K562 (cell line): ENCODE data around the gene DPT. TPM values are rescaled to one million over a fixed set of nuclear protein-coding genes. Genes with fewer than 3 reads are reported as not detected.

ENCODE experiments used
- ATAC-seq: fragments of 200-7000 bp; cut with Tn5 transposase; 3 replicates; pipeline ENCODE4 v1.9.1; 2020; ENCODE audit warnings: moderate library complexity
- BruUV-seq: library from RNA; stranded (reverse); fragments of 400-500 nt; replicated peaks from 2 replicates; lab custom pipeline; 2021; lab: Mats Ljungman, UMichigan
- CTCF ChIA-PET: fragments of 300-600 bp; formaldehyde crosslinking; extraction: SDS; loops from one replicate; lab custom pipeline; 2021; ENCODE audit warnings: low intra/inter-chr PET ratio; lab: Yijun Ruan, JAX
- POLR2A ChIA-PET: fragments of 300-600, 350-650 bp; sonication (Branson Sonifier 250); formaldehyde crosslinking; extraction: SDS; loops from one replicate; lab custom pipeline; 2021; ENCODE audit warnings: antibody characterized with exemption, inconsistent platforms; lab: Yijun Ruan, JAX
- DNase-seq, 4 experiments: peaks; one replicate each; pipeline versions ENCODE4 v3.0.0 to v3.0.0-alpha.2; 2011 to 2018; ENCODE audit warnings: low spot score in 3 of 4, mixed read lengths in 3 of 4; ENCODE audit errors: extremely low read depth in 1 of 4
- FAIRE-seq: peaks from 2 replicates; lab custom pipeline; 2011; peaks lifted over from hg19 to GRCh38; lab: Jason Lieb, UNC
- H2AFZ ChIP-seq: 2 replicates; pipeline ENCODE4 v1.6.0; 2011; ENCODE audit warnings: low read depth, low read length, control low read depth, inconsistent platforms
- H3K27ac ChIP-seq: fragments of 200-600 bp; 3 replicates; pipeline ENCODE4 v1.8.0; 2011; ENCODE audit warnings: low read depth, mild to moderate bottlenecking, control low read depth, inconsistent platforms, low read length, moderate library complexity, mixed read lengths; ENCODE audit errors: extremely low read depth
- H3K27me3 ChIP-seq, 2 experiments: fragments of 300-600 bp in 1 of 2; 2 replicates in 1 of 2; 3 replicates in 1 of 2; pipeline versions ENCODE4 v1.6.0 to v1.8.0; 2011; ENCODE audit warnings: inconsistent platforms in 2 of 2, low read length in 2 of 2, mild to moderate bottlenecking in 1 of 2, mixed read lengths in 1 of 2, moderate library complexity in 1 of 2; ENCODE audit not compliant: control insufficient read depth in 2 of 2, insufficient read depth in 2 of 2
- H3K36me3 ChIP-seq: fragments of 300-600 bp; 3 replicates; pipeline ENCODE4 v1.8.0; 2011; ENCODE audit warnings: mild to moderate bottlenecking, low read length, inconsistent platforms; ENCODE audit not compliant: control insufficient read depth, insufficient read depth
- H3K4me1 ChIP-seq, 2 experiments: fragments of 200-600 bp in 1 of 2; replicated peaks in 1 of 2; 2 replicates in 1 of 2; 3 replicates in 1 of 2; pipeline versions ENCODE4 v1.5.1 to v1.8.0; 2011; ENCODE audit warnings: inconsistent platforms in 2 of 2, low read length in 2 of 2, mild to moderate bottlenecking in 1 of 2, mixed read lengths in 1 of 2, moderate library complexity in 1 of 2; ENCODE audit not compliant: control insufficient read depth in 2 of 2, insufficient read depth in 2 of 2
- H3K4me2 ChIP-seq: 2 replicates; pipeline ENCODE4 v1.6.1; 2011; ENCODE audit warnings: low read length, control low read depth, inconsistent platforms, mixed read lengths; ENCODE audit not compliant: insufficient read depth
- H3K4me3 ChIP-seq: fragments of 200-600 bp; sonication (generic), shearing (Covaris generic); 2 replicates; pipeline ENCODE4 v1.5.1; 2016; ENCODE audit warnings: control low read depth, inconsistent platforms
- H3K79me2 ChIP-seq: fragments of 200-600 bp; 3 replicates; pipeline ENCODE4 v1.8.0; 2011; ENCODE audit warnings: low read length, inconsistent platforms; ENCODE audit not compliant: control insufficient read depth, insufficient read depth
- H3K9ac ChIP-seq, 2 experiments: 2 replicates each; pipeline versions ENCODE4 v1.6.0 to v1.6.1; 2011; ENCODE audit warnings: low read depth in 2 of 2, low read length in 2 of 2, control low read depth in 1 of 2, inconsistent platforms in 1 of 2, mild to moderate bottlenecking in 1 of 2, mixed read lengths in 1 of 2; ENCODE audit not compliant: insufficient read depth in 1 of 2
- H3K9me1 ChIP-seq: one replicate; pipeline ENCODE4 v1.6.0; 2011; ENCODE audit warnings: inconsistent platforms, mild to moderate bottlenecking, low read length, moderate library complexity; ENCODE audit not compliant: control insufficient read depth, insufficient read depth
- H3K9me3 ChIP-seq: replicated peaks from 2 replicates; pipeline ENCODE4 v1.5.1; 2011; ENCODE audit warnings: low read depth, low read length, inconsistent platforms; ENCODE audit not compliant: control insufficient read depth, insufficient read depth
- H4K20me1 ChIP-seq: replicated peaks from 2 replicates; pipeline ENCODE4 v1.6.1; 2011; ENCODE audit warnings: low read length, inconsistent platforms, mixed read lengths; ENCODE audit not compliant: control insufficient read depth, insufficient read depth
- ELK3 ChIP-seq: fragments of 450-650 bp; formaldehyde crosslinking; IDR thresholded peaks from 2 replicates; pipeline ENCODE4 v1.4.0; 2020; ENCODE audit warnings: mild to moderate bottlenecking
- FUS ChIP-seq: fragments of 200-400 bp; formaldehyde crosslinking; optimal IDR thresholded peaks from 2 replicates; pipeline ENCODE3; 2017; ENCODE audit warnings: low read depth, low read length
- TSC22D4 ChIP-seq: fragments of 450-650 bp; IDR thresholded peaks from 2 replicates; pipeline ENCODE4 v1.6.1; 2016; ENCODE audit warnings: missing genetic modification characterization, missing biosample characterization, control low read depth
- ZNF165 ChIP-seq: fragments of 250-450 bp; sonication (Bioruptor Pico); IDR thresholded peaks from 2 replicates; pipeline ENCODE4 v1.4.0; 2020; ENCODE audit warnings: borderline replicate concordance
- WGBS: fragments of 100-300 bp; shearing (Covaris generic); methylation state at CpG from one replicate; pipeline ENCODE4 v1.1.6; 2016; ENCODE audit warnings: low coverage, mixed read lengths; ENCODE audit not compliant: insufficient coverage; ENCODE audit errors: missing lambda C conversion rate; 5-methylcytosine and 5-hydroxymethylcytosine counted together
- in situ Hi-C: fragments of 300-500 bp; cut with MboI; formaldehyde crosslinking; loops from 4 replicates; pipeline ENCODE4 v1.15.0; 2018; ENCODE audit warnings: inconsistent platforms, mixed read lengths
- intact Hi-C: fragments of 100-400 bp; cut with micrococcal nuclease; formaldehyde crosslinking; loops from 2 replicates; pipeline ENCODE4 v1.14.2; 2022
- polyA plus RNA-seq, 8 experiments: library from polyadenylated mRNA; depleted of rRNA in 4 of 8; stranded (reverse) in 5 of 8; unstranded in 3 of 8; fragments of >200 nt; fragmentation: Nextera tagmentation in 2 of 8; fragmentation: Illumina TruSeq in 1 of 8; extraction: Ambion mirVana in 2 of 8; extraction: Trizol in 1 of 8; gene quantifications; 2 replicates each; pipeline versions ENCODE4 v1.2.1 to v1.2.3, GENCODE V29; 2011 to 2014; ENCODE audit warnings: inconsistent platforms in 1 of 8, missing spikeins in 1 of 8
- total RNA-seq, 7 experiments: library from RNA; depleted of rRNA in 6 of 7; stranded (reverse); fragments of >200 nt in 6 of 7; fragmentation: Illumina TruSeq in 2 of 7; extraction: Trizol in 2 of 7; gene quantifications; 2 replicates each; pipeline versions ENCODE4 v1.2.1 to v1.2.3, GENCODE V29; 2011 to 2021; ENCODE audit warnings: low replicate concordance in 1 of 7

Gene DPT
- total and polyA plus RNA-seq, 9 of the 15 experiments (the other 6 are each of a cell fraction or from before 2014, with no cell fraction given): not detected

GRCh38 chr1:168676029-168676812 is 52.8 kb downstream of the DPT start:
- TF ChIP-seq FUS (no peak), ZNF165 (CRISPR knock-in tag) (no peak), TSC22D4 (no peak), ELK3 (CRISPR knock-in tag) (no peak)
- TF ChIP-seq, all 486 proteins: peak for 0
- BruUV-seq: no TSS peak
- Histone ChIP-seq H3K9ac (no peak overlapping the region), H3K9me3 (no peaks in the 10 kb centered on the region), H3K79me2 (no peaks in the 10 kb centered on the region), H3K4me2 (no peak overlapping the region), H3K27me3 (no peaks in the 10 kb centered on the region), H3K9me1 (no peaks in the 10 kb centered on the region), H2AFZ (no peak overlapping the region), H4K20me1 (no peaks in the 10 kb centered on the region), H3K27ac (no peak overlapping the region), H3K36me3 (no peaks in the 10 kb centered on the region), H3K4me3 (no peak overlapping the region), H3K4me1 (no peaks in the 10 kb centered on the region)
- FAIRE-seq: no peak
- intact Hi-C loops: no loop called here
- no peak for DNase-seq
- 0% methylated on average over 6 of the region's 6 CpGs for WGBS
- no peak for ATAC-seq
- in situ Hi-C loops: no loop called here
- CTCF ChIA-PET: no interaction called here
- POLR2A ChIA-PET: no interaction called here
